Measurements from ENCODE around the gene MIF4GD. TPM values are rescaled to one million over a fixed set of nuclear protein-coding genes. Genes with fewer than 3 reads are reported as not detected.

Gene MIF4GD
- total and polyA plus RNA-seq, 10 of the 15 experiments (the other 5 are each of a cell fraction or from before 2014, with no cell fraction given), result 22.8 to 96.2 (median 60.1) TPM

- Histone ChIP-seq H3K4me3 (no peak overlapping the region), H3K27me3 (replicated peaks in 1 of 2; ENCODE audit: control insufficient read depth in 2 of 2, insufficient read depth in 2 of 2, low read length in 1 of 2) (no peaks in the 10 kb centered on the region), H3K9me3 (replicated peaks; ENCODE audit: control insufficient read depth, insufficient read depth, low read length) (no peaks in the 10 kb centered on the region), H3K4me1 (ENCODE audit: control insufficient read depth, insufficient read depth, low read length) (peaks cover 9% of the 10 kb centered on the region), H3K36me3 (ENCODE audit: control insufficient read depth in 2 of 2, insufficient read depth in 2 of 2, low read length in 1 of 2) (no peaks in the 10 kb centered on the region), H2AFZ (ENCODE audit: control insufficient read depth, low read depth, low read length) (no peak overlapping the region), H3K9ac (ENCODE audit: control insufficient read depth, insufficient read depth, low read length) (no peak overlapping the region), H4K20me1 (ENCODE audit: control insufficient read depth, insufficient read depth) (no peaks in the 10 kb centered on the region), H3K4me2 (ENCODE audit: control insufficient read depth, insufficient read depth) (no peak overlapping the region), H3K79me2 (ENCODE audit: control insufficient read depth, insufficient read depth, low read length) (no peaks in the 10 kb centered on the region), H3K27ac (ENCODE audit: control insufficient read depth, insufficient read depth) (no peak overlapping the region)
- FAIRE-seq, result no peak
- in situ Hi-C loops (cut with MboI), result no loop called here
- ATAC-seq, result no peak
- WGBS (ENCODE audit: insufficient coverage, insufficient replicate concordance, low lambda C conversion rate, missing lambda C conversion rate), result 89% methylated on average over 13 of the region's 13 CpGs
- POLR2A ChIA-PET, result interaction anchor here (0.6 to 14.5 kb wide), 4 partner anchors 9 to 242 kb away, joined by 3 to 255 read pairs (median 7); no protein-coding TSS in a partner anchor
- intact Hi-C loops (cut with micrococcal nuclease; ENCODE audit: unreplicated experiment), result no loop called here
- TF ChIP-seq USF2 (IDR thresholded peaks at IDR 0.05; ENCODE audit: borderline replicate concordance, low read depth, low read length), result no peak
- SMC1A ChIA-PET (ENCODE audit: uncharacterized antibody, unreplicated experiment), result interaction anchor here (1.1 kb wide), 2 partner anchors 12 to 89 kb away, joined by 3 read pairs; no protein-coding TSS in a partner anchor
- RAD21 ChIA-PET (ENCODE audit: unreplicated experiment), result no interaction called here
- no peak for DNase-seq (ENCODE audit: low read depth, low spot score)
- CTCF ChIA-PET, result interaction anchor here (1.0 kb wide), 1 partner anchor 38 kb away, joined by 4 read pairs; no protein-coding TSS in a partner anchor
- no TSS peak for BruUV-seq (replicated peaks)
Observed at GRCh38 chr17:75307957-75308731, 37.1 kb upstream of the MIF4GD start.

GRCh38 chr17:75301502-75302206 lies 30.6 kb upstream of the MIF4GD start:
- ATAC-seq (no peak), FAIRE-seq (no peak), DNase-seq (ENCODE audit: low read depth, low spot score) (no peak)
- H3K4me1 ChIP-seq (ENCODE audit: control insufficient read depth, insufficient read depth, low read length), result peaks cover 20% of the 10 kb centered on the region
- no peaks in the 10 kb centered on the region for H3K9me3 ChIP-seq (replicated peaks; ENCODE audit: control insufficient read depth, insufficient read depth, low read length)
- 91% methylated on average over 17 of the region's 17 CpGs for WGBS (ENCODE audit: insufficient coverage, insufficient replicate concordance, low lambda C conversion rate, missing lambda C conversion rate)
- SMC1A ChIA-PET (ENCODE audit: uncharacterized antibody, unreplicated experiment), result interaction anchor here (13.6 kb wide), 1 partner anchor 15 kb away, joined by 243 read pairs; no protein-coding TSS in a partner anchor
- POLR2A ChIA-PET, result interaction anchor here (0.5 to 14.5 kb wide), 4 partner anchors 16 to 198 kb away, joined by 4 to 255 read pairs (median 5); no protein-coding TSS in a partner anchor
- in situ Hi-C loops (cut with MboI), result no loop called here
- H3K9ac ChIP-seq (ENCODE audit: control insufficient read depth, insufficient read depth, low read length), result no peak overlapping the region
- BruUV-seq (replicated peaks), result no TSS peak
- no peaks in the 10 kb centered on the region for H3K27me3 ChIP-seq (replicated peaks in 1 of 2; ENCODE audit: control insufficient read depth in 2 of 2, insufficient read depth in 2 of 2, low read length in 1 of 2)
- no peak overlapping the region for H3K4me3 ChIP-seq
- no peaks in the 10 kb centered on the region for H4K20me1 ChIP-seq (ENCODE audit: control insufficient read depth, insufficient read depth)
- no peaks in the 10 kb centered on the region for H3K36me3 ChIP-seq (ENCODE audit: control insufficient read depth in 2 of 2, insufficient read depth in 2 of 2, low read length in 1 of 2)
- H3K79me2 ChIP-seq (ENCODE audit: control insufficient read depth, insufficient read depth, low read length), result no peaks in the 10 kb centered on the region; the same call in 1 of the 2 replicates
- H3K27ac ChIP-seq (ENCODE audit: control insufficient read depth, insufficient read depth), result no peak overlapping the region
- no peak overlapping the region for H2AFZ ChIP-seq (ENCODE audit: control insufficient read depth, low read depth, low read length)
- intact Hi-C loops (cut with micrococcal nuclease; ENCODE audit: unreplicated experiment), result no loop called here
- no peak for TF ChIP-seq NKRF (conservative IDR thresholded peaks at IDR 0.05)
- TF ChIP-seq FOS (IDR thresholded peaks at IDR 0.05; ENCODE audit: borderline replicate concordance, extremely low read depth, insufficient read length), result no peak
- TF ChIP-seq TCF7 (IDR thresholded peaks at IDR 0.05; ENCODE audit: borderline replicate concordance), result no peak
- TF ChIP-seq NFIC (IDR thresholded peaks at IDR 0.05; ENCODE audit: low read depth, low read length), result no peak
- no peak for TF ChIP-seq RBBP5 (conservative IDR thresholded peaks at IDR 0.05)
- no peak for TF ChIP-seq MYB (IDR thresholded peaks at IDR 0.05; ENCODE audit: borderline replicate concordance, low read depth, low read length)
- TF ChIP-seq, protein P1, sequence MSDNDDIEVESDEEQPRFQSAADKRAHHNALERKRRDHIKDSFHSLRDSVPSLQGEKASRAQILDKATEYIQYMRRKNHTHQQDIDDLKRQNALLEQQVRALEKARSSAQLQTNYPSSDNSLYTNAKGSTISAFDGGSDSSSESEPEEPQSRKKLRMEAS (IDR thresholded peaks at IDR 0.05; ENCODE audit: low read depth, low read length), result no peak
- TF ChIP-seq ZSCAN29 (IDR thresholded peaks at IDR 0.05), result no peak
- TF ChIP-seq ZNF384 (IDR thresholded peaks at IDR 0.05; ENCODE audit: borderline replicate concordance, low read depth, low read length), result no peak
- no peak for TF ChIP-seq GABPA (IDR thresholded peaks at IDR 0.05; ENCODE audit: low read depth)
- no peak for TF ChIP-seq RUNX3 (IDR thresholded peaks at IDR 0.05; ENCODE audit: low read length)
- no peak overlapping the region for H3K4me2 ChIP-seq (ENCODE audit: control insufficient read depth, insufficient read depth)
- CTCF ChIA-PET, result no interaction called here
- RAD21 ChIA-PET (ENCODE audit: unreplicated experiment), result interaction anchor here (1.1 kb wide), 1 partner anchor 12 kb away, joined by 3 read pairs; the partner anchor contains the start of gene SLC25A19
